WTC11 (cell line): ENCODE results near the gene NDUFAF2.

Experiments
- ATF3 ChIP-seq: sonication (generic); formaldehyde crosslinking; conservative IDR thresholded peaks from 2 replicates; pipeline ENCODE4 v1.8.1; 2022; ENCODE audit warnings: mild to moderate bottlenecking, missing genetic modification reagents
- CREM ChIP-seq: sonication (generic); formaldehyde crosslinking; IDR thresholded peaks from 2 replicates; pipeline ENCODE4 v1.8.1; 2022; ENCODE audit warnings: mild to moderate bottlenecking, missing genetic modification reagents, moderate library complexity
- GTF2I ChIP-seq: fragments of 250-450 bp; sonication (Bioruptor Pico); conservative IDR thresholded peaks from 2 replicates; pipeline ENCODE4 v1.4.0; 2021; ENCODE audit warnings: mild to moderate bottlenecking
- MAX ChIP-seq: sonication (generic); formaldehyde crosslinking; IDR thresholded peaks from 2 replicates; pipeline ENCODE4 v1.8.0; 2022; ENCODE audit warnings: mild to moderate bottlenecking, missing genetic modification reagents
- RELA ChIP-seq: sonication (generic); formaldehyde crosslinking; IDR thresholded peaks from 2 replicates; pipeline ENCODE4 v1.8.1; 2022; ENCODE audit warnings: missing genetic modification reagents, mild to moderate bottlenecking, borderline replicate concordance
- SMAD4 ChIP-seq: sonication (generic); formaldehyde crosslinking; IDR thresholded peaks from 2 replicates; pipeline ENCODE4 v1.8.0; 2022; ENCODE audit warnings: mild to moderate bottlenecking, missing genetic modification reagents
- TP53 ChIP-seq: sonication (generic); formaldehyde crosslinking; IDR thresholded peaks from 2 replicates; pipeline ENCODE4 v1.8.1; 2023; ENCODE audit warnings: mild to moderate bottlenecking, missing genetic modification reagents
- USF1 ChIP-seq: sonication (generic); formaldehyde crosslinking; IDR thresholded peaks from 2 replicates; pipeline ENCODE4 v1.8.0; 2022; ENCODE audit warnings: mild to moderate bottlenecking, missing genetic modification reagents
- TF ChIP-seq, protein P1 (sequence below): fragments of 200-600 bp; IDR thresholded peaks from 2 replicates; pipeline ENCODE4 v1.8.0; 2022; ENCODE audit warnings: antibody characterized with exemption
- TF ChIP-seq, protein P2 (sequence below): sonication (generic); formaldehyde crosslinking; IDR thresholded peaks from 2 replicates; pipeline ENCODE4 v1.8.1; 2022; ENCODE audit warnings: missing genetic modification reagents, borderline replicate concordance
- TF ChIP-seq, protein P3 (sequence below): fragments of 250-450 bp; sonication (Bioruptor Pico); conservative IDR thresholded peaks from 2 replicates; pipeline ENCODE4 v1.9.0; 2021; ENCODE audit warnings: mild to moderate bottlenecking
- TF ChIP-seq, protein P4 (sequence below): sonication (generic); formaldehyde crosslinking; IDR thresholded peaks from 2 replicates; pipeline ENCODE4 v1.8.1; 2023; ENCODE audit warnings: mild to moderate bottlenecking, missing genetic modification reagents
- TF ChIP-seq, protein P5 (sequence below): sonication (generic); formaldehyde crosslinking; IDR thresholded peaks from 2 replicates; pipeline ENCODE4 v1.8.1; 2023; ENCODE audit warnings: mild to moderate bottlenecking, missing genetic modification reagents, borderline replicate concordance

GRCh38 chr5:60958088-60958487 lies 13.1 kb downstream of the NDUFAF2 start:
- TF ChIP-seq, protein P1, sequence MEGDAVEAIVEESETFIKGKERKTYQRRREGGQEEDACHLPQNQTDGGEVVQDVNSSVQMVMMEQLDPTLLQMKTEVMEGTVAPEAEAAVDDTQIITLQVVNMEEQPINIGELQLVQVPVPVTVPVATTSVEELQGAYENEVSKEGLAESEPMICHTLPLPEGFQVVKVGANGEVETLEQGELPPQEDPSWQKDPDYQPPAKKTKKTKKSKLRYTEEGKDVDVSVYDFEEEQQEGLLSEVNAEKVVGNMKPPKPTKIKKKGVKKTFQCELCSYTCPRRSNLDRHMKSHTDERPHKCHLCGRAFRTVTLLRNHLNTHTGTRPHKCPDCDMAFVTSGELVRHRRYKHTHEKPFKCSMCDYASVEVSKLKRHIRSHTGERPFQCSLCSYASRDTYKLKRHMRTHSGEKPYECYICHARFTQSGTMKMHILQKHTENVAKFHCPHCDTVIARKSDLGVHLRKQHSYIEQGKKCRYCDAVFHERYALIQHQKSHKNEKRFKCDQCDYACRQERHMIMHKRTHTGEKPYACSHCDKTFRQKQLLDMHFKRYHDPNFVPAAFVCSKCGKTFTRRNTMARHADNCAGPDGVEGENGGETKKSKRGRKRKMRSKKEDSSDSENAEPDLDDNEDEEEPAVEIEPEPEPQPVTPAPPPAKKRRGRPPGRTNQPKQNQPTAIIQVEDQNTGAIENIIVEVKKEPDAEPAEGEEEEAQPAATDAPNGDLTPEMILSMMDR = no peak
- TF ChIP-seq CREM (CRISPR knock-in tag) = no peak
- TF ChIP-seq, protein P2, sequence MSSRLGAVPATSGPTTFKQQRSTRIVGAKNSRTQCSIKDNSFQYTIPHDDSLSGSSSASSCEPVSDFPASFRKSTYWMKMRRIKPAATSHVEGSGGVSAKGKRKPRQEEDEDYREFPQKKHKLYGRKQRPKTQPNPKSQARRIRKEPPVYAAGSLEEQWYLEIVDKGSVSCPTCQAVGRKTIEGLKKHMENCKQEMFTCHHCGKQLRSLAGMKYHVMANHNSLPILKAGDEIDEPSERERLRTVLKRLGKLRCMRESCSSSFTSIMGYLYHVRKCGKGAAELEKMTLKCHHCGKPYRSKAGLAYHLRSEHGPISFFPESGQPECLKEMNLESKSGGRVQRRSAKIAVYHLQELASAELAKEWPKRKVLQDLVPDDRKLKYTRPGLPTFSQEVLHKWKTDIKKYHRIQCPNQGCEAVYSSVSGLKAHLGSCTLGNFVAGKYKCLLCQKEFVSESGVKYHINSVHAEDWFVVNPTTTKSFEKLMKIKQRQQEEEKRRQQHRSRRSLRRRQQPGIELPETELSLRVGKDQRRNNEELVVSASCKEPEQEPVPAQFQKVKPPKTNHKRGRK = no peak
- TF ChIP-seq, protein P3, sequence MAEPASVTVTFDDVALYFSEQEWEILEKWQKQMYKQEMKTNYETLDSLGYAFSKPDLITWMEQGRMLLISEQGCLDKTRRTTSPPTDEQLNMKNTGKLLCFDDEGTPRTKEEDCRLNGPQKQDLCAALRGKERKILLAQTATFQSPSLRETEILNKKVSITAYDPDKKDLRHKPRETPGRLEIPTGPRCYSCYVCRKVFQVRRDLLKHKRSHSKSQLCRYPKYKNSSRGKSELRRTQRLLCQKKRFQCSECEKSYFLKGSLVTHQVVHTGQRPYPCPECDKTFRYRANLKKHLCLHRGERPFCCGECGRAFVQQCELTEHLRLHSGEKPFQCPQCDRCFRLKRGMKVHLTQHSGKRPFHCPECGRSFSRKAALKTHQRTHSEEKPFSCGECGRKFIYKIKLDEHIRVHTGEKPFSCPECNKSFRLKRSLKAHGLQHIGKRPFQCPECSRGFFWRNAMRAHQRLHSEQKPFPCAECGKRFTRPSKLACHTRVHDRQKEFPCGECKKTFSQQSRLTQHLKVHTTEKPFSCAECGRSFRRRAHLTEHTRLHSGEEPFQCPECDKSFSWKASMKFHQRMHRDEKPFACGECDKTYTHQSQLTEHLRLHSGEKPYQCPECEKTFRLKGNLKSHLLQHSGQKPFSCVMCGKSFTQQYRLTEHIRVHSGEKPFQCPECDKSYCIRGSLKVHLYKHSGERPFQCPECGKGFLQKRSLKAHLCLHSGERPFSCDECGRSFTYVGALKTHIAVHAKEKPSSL = no peak
- TF ChIP-seq GTF2I = no peak
- TF ChIP-seq, protein P4, sequence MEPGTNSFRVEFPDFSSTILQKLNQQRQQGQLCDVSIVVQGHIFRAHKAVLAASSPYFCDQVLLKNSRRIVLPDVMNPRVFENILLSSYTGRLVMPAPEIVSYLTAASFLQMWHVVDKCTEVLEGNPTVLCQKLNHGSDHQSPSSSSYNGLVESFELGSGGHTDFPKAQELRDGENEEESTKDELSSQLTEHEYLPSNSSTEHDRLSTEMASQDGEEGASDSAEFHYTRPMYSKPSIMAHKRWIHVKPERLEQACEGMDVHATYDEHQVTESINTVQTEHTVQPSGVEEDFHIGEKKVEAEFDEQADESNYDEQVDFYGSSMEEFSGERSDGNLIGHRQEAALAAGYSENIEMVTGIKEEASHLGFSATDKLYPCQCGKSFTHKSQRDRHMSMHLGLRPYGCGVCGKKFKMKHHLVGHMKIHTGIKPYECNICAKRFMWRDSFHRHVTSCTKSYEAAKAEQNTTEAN (CRISPR knock-in tag) = no peak
- no peak for TF ChIP-seq TP53 (CRISPR knock-in tag)
- TF ChIP-seq ATF3 (CRISPR knock-in tag) = no peak
- no peak for TF ChIP-seq SMAD4 (CRISPR knock-in tag)
- TF ChIP-seq RELA (CRISPR knock-in tag) = no peak
- no peak for TF ChIP-seq MAX (CRISPR knock-in tag)
- no peak for TF ChIP-seq USF1
- TF ChIP-seq, protein P5, sequence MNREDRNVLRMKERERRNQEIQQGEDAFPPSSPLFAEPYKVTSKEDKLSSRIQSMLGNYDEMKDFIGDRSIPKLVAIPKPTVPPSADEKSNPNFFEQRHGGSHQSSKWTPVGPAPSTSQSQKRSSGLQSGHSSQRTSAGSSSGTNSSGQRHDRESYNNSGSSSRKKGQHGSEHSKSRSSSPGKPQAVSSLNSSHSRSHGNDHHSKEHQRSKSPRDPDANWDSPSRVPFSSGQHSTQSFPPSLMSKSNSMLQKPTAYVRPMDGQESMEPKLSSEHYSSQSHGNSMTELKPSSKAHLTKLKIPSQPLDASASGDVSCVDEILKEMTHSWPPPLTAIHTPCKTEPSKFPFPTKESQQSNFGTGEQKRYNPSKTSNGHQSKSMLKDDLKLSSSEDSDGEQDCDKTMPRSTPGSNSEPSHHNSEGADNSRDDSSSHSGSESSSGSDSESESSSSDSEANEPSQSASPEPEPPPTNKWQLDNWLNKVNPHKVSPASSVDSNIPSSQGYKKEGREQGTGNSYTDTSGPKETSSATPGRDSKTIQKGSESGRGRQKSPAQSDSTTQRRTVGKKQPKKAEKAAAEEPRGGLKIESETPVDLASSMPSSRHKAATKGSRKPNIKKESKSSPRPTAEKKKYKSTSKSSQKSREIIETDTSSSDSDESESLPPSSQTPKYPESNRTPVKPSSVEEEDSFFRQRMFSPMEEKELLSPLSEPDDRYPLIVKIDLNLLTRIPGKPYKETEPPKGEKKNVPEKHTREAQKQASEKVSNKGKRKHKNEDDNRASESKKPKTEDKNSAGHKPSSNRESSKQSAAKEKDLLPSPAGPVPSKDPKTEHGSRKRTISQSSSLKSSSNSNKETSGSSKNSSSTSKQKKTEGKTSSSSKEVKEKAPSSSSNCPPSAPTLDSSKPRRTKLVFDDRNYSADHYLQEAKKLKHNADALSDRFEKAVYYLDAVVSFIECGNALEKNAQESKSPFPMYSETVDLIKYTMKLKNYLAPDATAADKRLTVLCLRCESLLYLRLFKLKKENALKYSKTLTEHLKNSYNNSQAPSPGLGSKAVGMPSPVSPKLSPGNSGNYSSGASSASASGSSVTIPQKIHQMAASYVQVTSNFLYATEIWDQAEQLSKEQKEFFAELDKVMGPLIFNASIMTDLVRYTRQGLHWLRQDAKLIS (CRISPR knock-in tag) = no peak
